ENCODE measurements around the gene FLT4.

The FLT4 gene

DNA sequence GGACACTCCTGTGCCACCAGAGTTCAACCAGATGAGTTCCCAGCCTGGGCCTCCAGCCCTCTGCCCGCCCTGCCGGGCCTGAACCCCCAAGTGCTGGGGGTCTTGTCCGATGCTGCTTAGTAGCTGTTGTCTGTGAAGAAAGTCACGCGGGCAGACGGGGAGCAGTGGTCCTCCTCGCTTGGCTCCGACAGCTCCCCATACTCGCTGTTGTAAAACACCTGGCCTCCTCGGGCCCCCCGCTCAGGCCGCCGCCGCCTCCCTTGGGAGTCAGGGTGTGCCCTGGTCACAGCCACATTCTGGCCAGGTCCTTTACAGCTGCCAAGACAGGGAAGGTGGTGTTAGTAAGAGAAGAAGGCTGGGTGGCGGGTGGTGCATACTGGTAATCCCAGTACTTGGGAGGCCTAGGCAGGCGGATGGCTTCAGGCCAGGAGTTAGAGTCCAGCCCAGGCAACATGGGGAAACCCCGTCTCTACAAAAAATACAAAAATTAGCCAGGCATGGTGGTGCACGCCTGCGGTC is 46.3 kb downstream of the FLT4 start:
- no peaks in the 10 kb centered on the region for H3K9me3 ChIP-seq (ENCODE audit: control insufficient read depth, low read length)
- H3K27me3 ChIP-seq (ENCODE audit: control insufficient read depth, insufficient read depth, low read length): no peaks in the 10 kb centered on the region
- H3K4me2 ChIP-seq (ENCODE audit: low read length): no peak overlapping the region
- TF ChIP-seq, protein P1, sequence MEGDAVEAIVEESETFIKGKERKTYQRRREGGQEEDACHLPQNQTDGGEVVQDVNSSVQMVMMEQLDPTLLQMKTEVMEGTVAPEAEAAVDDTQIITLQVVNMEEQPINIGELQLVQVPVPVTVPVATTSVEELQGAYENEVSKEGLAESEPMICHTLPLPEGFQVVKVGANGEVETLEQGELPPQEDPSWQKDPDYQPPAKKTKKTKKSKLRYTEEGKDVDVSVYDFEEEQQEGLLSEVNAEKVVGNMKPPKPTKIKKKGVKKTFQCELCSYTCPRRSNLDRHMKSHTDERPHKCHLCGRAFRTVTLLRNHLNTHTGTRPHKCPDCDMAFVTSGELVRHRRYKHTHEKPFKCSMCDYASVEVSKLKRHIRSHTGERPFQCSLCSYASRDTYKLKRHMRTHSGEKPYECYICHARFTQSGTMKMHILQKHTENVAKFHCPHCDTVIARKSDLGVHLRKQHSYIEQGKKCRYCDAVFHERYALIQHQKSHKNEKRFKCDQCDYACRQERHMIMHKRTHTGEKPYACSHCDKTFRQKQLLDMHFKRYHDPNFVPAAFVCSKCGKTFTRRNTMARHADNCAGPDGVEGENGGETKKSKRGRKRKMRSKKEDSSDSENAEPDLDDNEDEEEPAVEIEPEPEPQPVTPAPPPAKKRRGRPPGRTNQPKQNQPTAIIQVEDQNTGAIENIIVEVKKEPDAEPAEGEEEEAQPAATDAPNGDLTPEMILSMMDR (IDR thresholded peaks at IDR 0.05): no peak
- no peak overlapping the region for H3K27ac ChIP-seq
- no peaks in the 10 kb centered on the region for H3K36me3 ChIP-seq (ENCODE audit: control insufficient read depth, insufficient read depth, low read length)
- H2AFZ ChIP-seq: no peak overlapping the region
- H3K4me3 ChIP-seq (ENCODE audit: low read depth, low read length): no peak overlapping the region
- H3K79me2 ChIP-seq: no peaks in the 10 kb centered on the region
- no peak overlapping the region for H3K9ac ChIP-seq
- H3K4me1 ChIP-seq: no peaks in the 10 kb centered on the region

DNA sequence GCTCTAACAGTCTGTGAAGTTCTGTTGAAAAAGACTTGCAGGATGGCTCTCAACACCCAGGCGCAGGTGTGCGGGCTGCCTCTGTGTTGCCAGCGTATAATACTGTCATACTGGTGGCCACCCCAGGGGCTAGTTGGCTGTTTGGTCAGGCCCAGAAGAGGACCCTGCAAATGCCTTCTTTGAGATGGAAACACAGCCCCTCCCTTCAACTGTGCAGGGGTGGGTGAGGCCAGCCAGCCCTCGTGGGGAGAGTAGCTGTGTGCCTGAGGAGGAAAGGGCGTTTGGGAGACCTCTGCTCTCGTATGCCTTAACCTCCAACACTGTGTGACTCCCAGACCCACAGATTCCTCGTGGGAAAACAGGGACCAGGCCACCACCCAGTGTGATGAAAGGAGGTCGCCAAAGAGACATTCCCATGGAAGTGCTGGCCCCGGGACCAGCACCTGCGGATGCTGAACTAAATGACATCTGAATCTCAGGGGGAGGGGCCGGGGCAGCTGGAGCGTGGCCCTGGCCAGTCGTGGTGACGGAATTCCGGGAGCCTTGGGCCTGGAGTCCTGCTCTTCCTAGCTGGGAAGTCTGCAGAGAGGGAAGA is 46.8 kb downstream of the FLT4 start:
- no peak overlapping the region for H3K4me2 ChIP-seq (ENCODE audit: low read length)
- H2AFZ ChIP-seq: no peak overlapping the region
- no peak overlapping the region for H3K27ac ChIP-seq
- no peaks in the 10 kb centered on the region for H3K9me3 ChIP-seq (ENCODE audit: control insufficient read depth, low read length)
- H3K4me3 ChIP-seq (ENCODE audit: low read depth, low read length): no peak overlapping the region
- no peaks in the 10 kb centered on the region for H3K27me3 ChIP-seq (ENCODE audit: control insufficient read depth, insufficient read depth, low read length)
- no peaks in the 10 kb centered on the region for H3K79me2 ChIP-seq
- TF ChIP-seq, protein P1 (IDR thresholded peaks at IDR 0.05): no peak
- H3K4me1 ChIP-seq: no peaks in the 10 kb centered on the region
- H3K9ac ChIP-seq: no peak overlapping the region
- H3K36me3 ChIP-seq (ENCODE audit: control insufficient read depth, insufficient read depth, low read length): no peaks in the 10 kb centered on the region

DNA sequence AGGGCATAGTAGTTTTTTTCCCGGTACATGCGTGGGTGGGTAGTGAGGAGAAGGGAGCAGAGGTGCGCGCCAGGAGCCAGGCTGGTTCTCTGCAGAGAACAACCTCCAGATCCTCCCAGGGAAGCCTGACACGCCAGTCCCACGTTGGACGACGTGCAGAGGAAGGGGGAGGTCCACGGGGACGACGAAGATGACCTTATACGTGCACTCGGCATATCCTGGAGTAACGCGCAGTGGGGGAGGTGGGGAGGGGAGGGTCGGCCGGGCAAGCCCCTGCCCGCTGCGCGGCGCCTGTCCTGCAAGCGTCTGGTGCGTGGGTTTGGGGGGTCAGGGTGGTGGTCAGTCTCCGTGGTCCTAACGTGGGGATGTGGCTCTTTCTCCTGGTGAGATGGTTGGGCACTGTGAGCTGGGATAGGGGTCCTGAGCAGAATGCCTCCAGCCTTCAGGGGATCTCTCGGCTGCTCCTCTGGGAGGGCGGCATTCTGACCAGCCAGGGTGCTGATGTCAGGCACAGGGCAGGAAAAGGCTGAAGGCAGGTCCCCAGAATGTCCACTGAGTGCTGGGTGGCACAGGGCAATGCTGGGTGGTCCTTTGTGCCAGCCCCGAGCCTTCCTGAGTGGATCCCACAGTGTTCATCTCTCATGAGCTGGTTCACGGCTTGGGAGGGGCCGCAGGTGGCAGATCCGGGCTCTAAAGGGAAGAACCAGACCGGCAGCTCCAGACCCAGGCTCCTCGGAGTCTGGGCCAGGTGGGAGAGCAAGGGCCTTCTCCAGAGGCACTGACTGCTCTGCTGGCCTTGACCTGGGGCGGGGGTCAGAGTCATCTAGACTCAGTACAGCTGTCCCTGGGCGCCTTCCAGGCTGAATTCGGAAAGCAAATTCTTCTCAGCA is 47.6 kb downstream of the FLT4 start:
- TF ChIP-seq, protein P1 (IDR thresholded peaks at IDR 0.05): no peak
- H3K4me1 ChIP-seq: no peaks in the 10 kb centered on the region

DNA sequence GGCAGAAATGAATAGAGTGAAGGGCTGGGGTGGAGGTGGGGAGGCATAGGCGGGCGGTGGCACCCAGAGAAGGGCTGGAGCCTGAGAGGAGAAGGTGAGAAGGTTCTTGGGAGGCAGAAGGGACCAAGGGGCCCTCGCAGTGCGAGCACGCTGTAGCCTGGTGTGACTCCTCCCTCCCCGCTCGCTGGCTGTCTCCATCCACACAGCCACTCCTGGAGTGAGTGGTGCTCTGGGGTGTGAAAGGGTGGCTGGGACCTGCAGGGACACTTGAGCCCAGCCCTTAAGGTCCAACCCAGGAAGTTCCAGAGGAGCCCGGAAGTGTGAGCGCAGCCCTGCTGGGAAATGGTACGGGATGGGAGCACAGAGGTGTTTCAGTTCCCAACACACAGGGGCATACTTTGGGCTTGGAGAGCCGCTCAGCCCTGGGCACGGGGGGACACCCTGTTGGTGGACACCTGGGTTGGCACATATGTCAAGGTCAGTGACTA is 48.8 kb downstream of the FLT4 start:
- Histone ChIP-seq H3K4me1 (no peaks in the 10 kb centered on the region), H3K36me3 (ENCODE audit: control insufficient read depth, insufficient read depth, low read length) (no peaks in the 10 kb centered on the region), H3K4me3 (ENCODE audit: low read depth, low read length) (no peak overlapping the region), H3K9me3 (ENCODE audit: control insufficient read depth, low read length) (no peaks in the 10 kb centered on the region), H3K27ac (no peak overlapping the region), H3K9ac (no peak overlapping the region), H3K27me3 (ENCODE audit: control insufficient read depth, insufficient read depth, low read length) (no peaks in the 10 kb centered on the region), H3K79me2 (no peaks in the 10 kb centered on the region), H2AFZ (no peak overlapping the region), H3K4me2 (ENCODE audit: low read length) (no peak overlapping the region)
- TF ChIP-seq, protein P1 (IDR thresholded peaks at IDR 0.05): no peak

More for the DNA sequence above, 47.6 kb downstream of the FLT4 start:
- Histone ChIP-seq H3K27ac (no peak overlapping the region), H3K36me3 (ENCODE audit: control insufficient read depth, insufficient read depth, low read length) (no peaks in the 10 kb centered on the region), H3K79me2 (no peaks in the 10 kb centered on the region), H3K9me3 (ENCODE audit: control insufficient read depth, low read length) (no peaks in the 10 kb centered on the region), H2AFZ (no peak overlapping the region), H3K27me3 (ENCODE audit: control insufficient read depth, insufficient read depth, low read length) (no peaks in the 10 kb centered on the region), H3K4me2 (ENCODE audit: low read length) (no peak overlapping the region), H3K9ac (no peak overlapping the region), H3K4me3 (ENCODE audit: low read depth, low read length) (no peak overlapping the region)

All from parathyroid adenoma (tissue), 2 donors.